Mammary epithelial cell (primary cell): ENCODE measurements around the gene SNTG2.

Source experiments
- EZH2 ChIP-seq: IDR thresholded peaks from 2 replicates; pipeline ENCODE4 v1.6.1; 2012; ENCODE audit warnings: low read length, inconsistent platforms, borderline replicate concordance
- TF ChIP-seq, protein P1 (sequence below), 2 donors: IDR thresholded peaks in 1 of 2; conservative IDR thresholded peaks in 1 of 2; 2 replicates each; pipeline ENCODE4 v1.5.1; 2011 to 2012; ENCODE audit warnings: inconsistent platforms in 2 of 2, low read length in 2 of 2, mild to moderate bottlenecking in 2 of 2, control low read depth in 1 of 2, low read depth in 1 of 2; ENCODE audit not compliant: insufficient read depth in 1 of 2; ENCODE audit errors: extremely low read depth in 1 of 2

DNA sequence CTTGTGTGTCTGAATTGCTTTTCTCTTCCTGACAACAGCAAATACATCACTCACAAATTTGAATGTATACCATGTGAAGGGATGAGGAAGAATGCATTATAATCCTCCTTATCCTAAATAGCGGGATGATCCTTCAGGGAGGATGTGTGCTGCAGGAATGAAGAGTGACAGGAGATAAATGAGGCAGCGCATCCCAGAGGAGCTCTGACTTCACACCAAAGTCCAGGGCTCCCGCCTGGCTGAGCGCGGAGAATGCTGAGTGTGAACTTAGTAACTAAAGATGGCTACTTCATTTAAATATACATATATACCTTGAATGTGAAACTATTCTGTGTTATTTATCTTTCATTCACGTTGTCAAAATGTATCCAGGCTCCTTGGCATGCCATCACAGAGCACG, 317.4 kb downstream of the SNTG2 start:
- TF ChIP-seq, protein P1, sequence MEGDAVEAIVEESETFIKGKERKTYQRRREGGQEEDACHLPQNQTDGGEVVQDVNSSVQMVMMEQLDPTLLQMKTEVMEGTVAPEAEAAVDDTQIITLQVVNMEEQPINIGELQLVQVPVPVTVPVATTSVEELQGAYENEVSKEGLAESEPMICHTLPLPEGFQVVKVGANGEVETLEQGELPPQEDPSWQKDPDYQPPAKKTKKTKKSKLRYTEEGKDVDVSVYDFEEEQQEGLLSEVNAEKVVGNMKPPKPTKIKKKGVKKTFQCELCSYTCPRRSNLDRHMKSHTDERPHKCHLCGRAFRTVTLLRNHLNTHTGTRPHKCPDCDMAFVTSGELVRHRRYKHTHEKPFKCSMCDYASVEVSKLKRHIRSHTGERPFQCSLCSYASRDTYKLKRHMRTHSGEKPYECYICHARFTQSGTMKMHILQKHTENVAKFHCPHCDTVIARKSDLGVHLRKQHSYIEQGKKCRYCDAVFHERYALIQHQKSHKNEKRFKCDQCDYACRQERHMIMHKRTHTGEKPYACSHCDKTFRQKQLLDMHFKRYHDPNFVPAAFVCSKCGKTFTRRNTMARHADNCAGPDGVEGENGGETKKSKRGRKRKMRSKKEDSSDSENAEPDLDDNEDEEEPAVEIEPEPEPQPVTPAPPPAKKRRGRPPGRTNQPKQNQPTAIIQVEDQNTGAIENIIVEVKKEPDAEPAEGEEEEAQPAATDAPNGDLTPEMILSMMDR (conservative IDR thresholded peaks at IDR 0.05 in 1 of 2, IDR thresholded peaks at IDR 0.05 in 1 of 2; ENCODE audit: extremely low read depth in 1 of 2, insufficient read depth in 1 of 2, low read depth in 1 of 2, low read length in 2 of 2), result no peak
- TF ChIP-seq EZH2, result no peak
